ENCODE measurements around the gene UBE2N.
"Not testable (repeated sequence)": the region's sequence is repeated elsewhere in the genome, so short reads cannot be mapped to it uniquely, and the experiment has no call there.

Gene UBE2N

GRCh38 chr12:93443576-93443975 is 1.8 kb upstream of the UBE2N start:
- DNase-seq (ENCODE audit: low read depth in 2 of 2): no peak

GRCh38 chr12:93442411-93443340 is 929 bp upstream of the UBE2N start:
- DNase-seq (ENCODE audit: low read depth in 2 of 2): no peak

GRCh38 chr12:93441081-93441616 is 598 bp downstream of the UBE2N start:
- DNase-seq (ENCODE audit: low read depth in 2 of 2): peak in 1 of 2 donors; percentile 7

GRCh38 chr12:93440043-93440835 is 1.5 kb downstream of the UBE2N start:
- no peak for DNase-seq (ENCODE audit: low read depth in 2 of 2)

- no peak for DNase-seq (ENCODE audit: low read depth in 2 of 2)
Measured at GRCh38 chr12:93438266-93439050, 3.3 kb downstream of the UBE2N start.

- DNase-seq (ENCODE audit: low read depth in 2 of 2): no peak
Measured at GRCh38 chr12:93434256-93434865, 7.4 kb downstream of the UBE2N start.

GRCh38 chr12:93432031-93432430 is 9.7 kb downstream of the UBE2N start:
- DNase-seq (ENCODE audit: low read depth in 2 of 2): not testable (repeated sequence)

GRCh38 chr12:93430280-93430679 is 11.5 kb downstream of the UBE2N start:
- no peak for DNase-seq (ENCODE audit: low read depth in 2 of 2)

GRCh38 chr12:93429852-93430251 is 11.9 kb downstream of the UBE2N start:
- DNase-seq (ENCODE audit: low read depth in 2 of 2): no peak

GRCh38 chr12:93429448-93429847 is 12.3 kb downstream of the UBE2N start:
- DNase-seq (ENCODE audit: low read depth in 2 of 2): no peak

GRCh38 chr12:93427779-93428564 is 13.8 kb downstream of the UBE2N start:
- no peak for DNase-seq (ENCODE audit: low read depth in 2 of 2)

- DNase-seq (ENCODE audit: low read depth in 2 of 2): no peak
Measured at GRCh38 chr12:93426412-93426805, 15.3 kb downstream of the UBE2N start.

- DNase-seq (ENCODE audit: low read depth in 2 of 2): no peak
Measured at GRCh38 chr12:93425736-93426411, 15.9 kb downstream of the UBE2N start.

- no peak for DNase-seq (ENCODE audit: low read depth in 2 of 2)
Measured at GRCh38 chr12:93422050-93422449, 19.7 kb downstream of the UBE2N start.

- no peak for DNase-seq (ENCODE audit: low read depth in 2 of 2)
Measured at GRCh38 chr12:93419388-93420034, 22.2 kb downstream of the UBE2N start.

- DNase-seq (ENCODE audit: low read depth in 2 of 2): no peak
Measured at GRCh38 chr12:93417967-93418480, 23.7 kb downstream of the UBE2N start.

- no peak for DNase-seq (ENCODE audit: low read depth in 2 of 2)
Measured at GRCh38 chr12:93415723-93416464, 25.9 kb downstream of the UBE2N start.

GRCh38 chr12:93413064-93413463 is 28.7 kb downstream of the UBE2N start:
- DNase-seq (ENCODE audit: low read depth in 2 of 2): no peak
